Stimulated activated CD4-positive, alpha-beta T cell treated with anti-CD3 and anti-CD28 coated beads, Interleukin-15, amount 100 ng/mL, for 48 hours (primary cell): ENCODE measurements around the gene BICD2.

Experiments used
- DNase-seq, 2 donors: peaks; one replicate each; pipeline ENCODE4 v3.0.0-alpha.2; 2020; ENCODE audit warnings: low read depth in 2 of 2

Gene BICD2

DNA sequence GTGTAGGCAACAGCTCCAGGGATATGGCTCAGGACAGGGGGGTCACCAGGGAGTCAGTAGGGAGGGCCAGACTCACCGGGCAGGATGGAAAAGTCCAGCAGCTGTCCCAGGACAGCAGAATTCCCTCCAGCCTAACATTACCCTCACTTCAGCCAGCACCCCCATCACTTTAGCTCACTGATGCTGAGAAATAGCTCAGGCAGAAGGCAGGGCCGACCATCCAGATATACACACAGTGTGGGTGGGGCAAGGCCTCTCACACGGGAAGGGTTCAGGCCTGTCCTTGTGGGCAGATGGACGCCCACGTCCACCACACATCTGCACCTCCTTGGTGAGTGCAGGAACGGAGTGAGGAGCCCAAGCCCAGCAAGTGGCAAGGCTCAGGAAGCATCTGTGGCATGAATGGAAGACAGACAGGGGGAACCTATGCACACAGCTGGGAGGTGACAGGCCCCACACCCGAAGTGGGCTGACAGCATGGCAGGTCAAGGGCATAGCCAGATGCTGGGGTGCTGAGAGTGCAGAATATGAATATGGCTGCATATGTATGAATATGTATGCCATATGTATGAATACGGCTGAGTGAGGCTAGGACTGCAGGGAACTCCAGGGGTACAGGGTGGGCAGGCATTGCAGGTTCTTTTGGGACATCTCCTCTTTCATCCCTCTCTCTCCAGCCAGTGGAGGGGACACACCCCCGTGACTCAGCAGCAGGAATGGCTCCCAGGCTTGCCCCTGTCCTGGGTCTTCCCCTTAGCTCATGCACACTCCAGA lies 17.0 kb downstream of the BICD2 start:
- DNase-seq, result no peak

DNA sequence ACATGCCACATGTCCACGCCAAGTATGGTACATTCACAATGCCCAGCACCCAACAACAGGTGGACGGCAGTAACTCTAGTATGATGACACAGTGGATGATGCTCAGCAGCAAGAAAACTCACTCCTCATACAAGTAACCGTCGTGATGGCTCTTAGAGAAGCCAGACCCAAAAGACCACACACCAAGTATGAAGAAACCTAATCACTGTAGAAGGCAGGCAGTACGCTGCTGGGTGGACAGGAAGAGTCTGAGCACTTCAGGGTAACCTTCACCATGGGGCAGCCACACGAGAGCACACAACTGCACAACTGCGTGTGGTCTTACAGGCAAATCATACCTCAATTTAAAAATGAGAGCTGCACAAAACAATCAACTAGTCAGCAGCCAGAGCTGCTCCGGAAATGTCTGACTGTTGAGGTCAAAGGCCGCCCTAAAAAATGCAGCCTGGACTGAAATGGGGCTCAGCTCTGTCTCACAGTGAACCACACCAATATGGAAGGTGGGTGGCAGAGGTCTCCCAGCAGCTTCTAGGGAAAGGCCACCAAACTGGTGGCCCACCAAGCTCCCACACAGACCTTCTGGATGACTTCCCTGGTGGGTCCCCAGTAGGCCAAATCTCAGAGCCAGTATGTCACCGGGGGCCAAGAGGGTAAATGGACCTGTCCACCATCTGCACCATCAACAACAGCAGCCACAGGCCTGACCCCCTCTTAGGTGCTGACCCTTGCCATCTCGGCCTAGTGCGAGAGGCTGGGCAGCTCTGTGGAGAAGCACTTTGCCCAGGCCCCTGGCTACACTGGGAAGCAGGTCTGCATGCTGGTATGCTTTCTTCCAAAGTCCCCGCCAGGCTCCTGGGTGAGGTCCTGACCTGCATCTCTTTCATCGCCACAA lies 17.8 kb downstream of the BICD2 start:
- DNase-seq, result no peak

DNA sequence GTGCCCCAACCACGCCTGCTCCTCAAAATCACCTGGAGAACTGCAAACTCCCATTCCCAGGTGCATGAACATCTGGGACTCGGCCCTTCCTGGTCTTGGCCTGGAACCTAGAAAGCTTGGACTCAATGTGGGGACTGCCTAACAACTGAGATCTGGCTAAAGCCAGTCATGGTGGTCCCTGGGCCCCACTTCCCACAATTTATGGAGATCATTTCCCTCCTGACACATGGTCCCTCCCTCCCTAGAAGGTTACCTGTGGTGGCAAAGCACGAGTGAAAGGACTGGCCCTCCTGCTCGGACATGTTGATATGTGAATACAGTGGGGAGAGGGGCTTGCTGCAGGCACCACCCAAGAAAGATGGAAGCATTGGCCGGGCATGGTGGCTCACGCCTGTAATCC lies 18.8 kb downstream of the BICD2 start:
- DNase-seq, result no peak

DNA sequence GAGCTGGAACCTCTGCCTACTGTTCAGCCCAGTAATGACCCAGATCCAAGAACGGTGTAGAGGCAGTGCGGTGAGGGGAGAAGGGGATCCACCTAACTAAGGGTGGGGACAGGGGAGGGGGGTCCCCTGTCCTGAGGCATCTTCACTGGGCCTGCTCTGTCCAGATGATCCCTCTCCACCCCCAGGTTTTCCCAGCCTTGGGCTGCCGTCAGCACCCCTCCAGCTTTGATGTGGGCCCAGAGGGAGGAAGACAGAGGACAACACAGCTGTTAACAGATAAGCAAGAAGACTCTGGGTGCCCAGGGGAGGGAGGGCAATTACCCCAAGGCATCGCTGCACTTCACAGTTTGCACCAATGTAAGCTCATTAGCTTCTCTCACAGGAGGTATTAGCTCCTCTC lies 19.3 kb downstream of the BICD2 start:
- DNase-seq, result no peak

DNA sequence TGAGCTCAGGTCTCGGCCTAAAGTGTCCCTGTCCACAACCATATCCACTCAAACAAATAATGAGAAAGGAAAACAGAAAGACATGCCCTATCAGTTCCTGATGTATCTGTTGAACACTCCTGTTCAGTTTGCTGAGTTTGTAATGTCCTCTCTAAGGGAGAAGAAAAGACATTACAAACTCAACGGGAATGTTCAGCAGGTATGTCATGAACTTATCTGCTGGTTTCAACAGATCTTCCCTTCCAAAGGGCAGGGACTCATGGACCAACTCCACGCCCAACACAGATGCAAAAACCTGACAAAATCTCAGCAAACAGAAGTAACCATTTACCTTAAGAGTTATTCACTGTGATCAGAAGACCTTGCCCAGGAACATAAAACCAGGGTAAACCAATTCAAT lies 23.7 kb downstream of the BICD2 start:
- no peak for DNase-seq

DNA sequence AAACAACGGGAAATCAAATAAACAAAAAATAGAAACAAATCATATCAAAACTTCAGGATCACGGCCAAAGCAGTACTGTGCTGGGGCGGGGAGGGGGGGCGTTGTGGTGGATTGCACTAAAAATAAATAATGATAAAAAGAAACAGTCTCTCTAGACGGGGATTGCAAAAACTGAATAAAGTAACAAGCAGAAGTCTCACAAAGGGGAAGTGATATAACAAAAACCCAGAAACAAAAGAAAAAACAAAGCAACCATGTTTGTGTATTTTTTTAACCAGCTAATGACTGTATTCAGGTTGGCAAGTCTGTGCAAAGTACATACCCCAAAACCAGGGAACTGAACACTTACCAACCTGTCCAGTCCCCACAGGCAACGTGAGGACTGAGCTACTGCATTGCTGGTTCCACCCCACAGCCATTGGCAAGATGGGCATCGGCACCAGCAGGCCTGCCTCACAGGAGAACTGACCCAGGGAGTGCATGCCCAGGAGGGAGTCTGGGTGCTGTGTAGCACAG lies 24.1 kb downstream of the BICD2 start:
- DNase-seq, result no peak

DNA sequence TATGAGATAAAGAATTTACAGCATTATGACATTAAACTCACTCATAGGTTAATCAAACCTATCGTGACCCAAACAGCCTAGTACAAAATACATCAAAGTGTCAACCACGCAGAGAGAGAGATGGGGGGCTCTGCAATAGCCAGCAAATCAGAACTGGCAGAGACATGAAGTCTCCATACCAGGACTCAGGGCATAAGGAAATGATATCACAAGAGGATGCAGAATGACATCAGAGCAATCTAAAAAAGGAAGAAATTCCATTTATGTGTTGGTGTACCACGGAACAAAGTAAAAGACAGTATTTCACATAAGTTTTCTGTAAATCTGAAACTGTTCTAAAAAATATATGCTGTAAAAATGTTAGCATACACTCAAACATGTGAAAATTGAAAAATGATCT lies 24.6 kb downstream of the BICD2 start:
- no peak for DNase-seq

DNA sequence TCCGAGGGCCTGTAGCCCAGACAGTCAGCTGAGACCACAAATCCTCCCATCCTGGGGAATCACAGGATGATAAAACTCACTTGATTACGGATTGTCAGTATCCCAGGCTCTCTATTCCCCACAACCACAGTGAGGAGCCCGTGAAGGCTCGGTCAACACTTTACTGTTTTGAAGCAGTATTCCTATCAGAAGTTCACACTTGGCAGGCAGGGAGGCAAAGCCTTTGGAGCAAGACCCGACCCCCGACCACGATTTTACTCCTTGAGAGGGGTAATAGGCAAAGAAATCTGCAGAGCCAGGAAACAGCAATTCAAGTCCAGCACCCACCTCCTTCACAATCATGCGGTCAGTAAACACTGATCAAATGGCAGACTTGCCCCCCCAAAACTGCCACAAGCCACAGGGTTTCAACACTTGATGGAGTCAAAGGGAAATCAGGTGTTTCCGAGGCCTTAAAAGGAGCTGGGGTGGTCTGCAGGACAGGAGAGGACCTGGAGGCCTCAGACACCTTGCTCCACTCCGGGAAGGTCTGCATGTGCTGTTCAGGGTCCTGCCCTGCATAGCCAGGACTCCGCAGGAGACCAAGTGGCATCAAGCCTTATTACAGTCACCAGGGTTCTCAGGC lies 25.2 kb downstream of the BICD2 start:
- no peak for DNase-seq

DNA sequence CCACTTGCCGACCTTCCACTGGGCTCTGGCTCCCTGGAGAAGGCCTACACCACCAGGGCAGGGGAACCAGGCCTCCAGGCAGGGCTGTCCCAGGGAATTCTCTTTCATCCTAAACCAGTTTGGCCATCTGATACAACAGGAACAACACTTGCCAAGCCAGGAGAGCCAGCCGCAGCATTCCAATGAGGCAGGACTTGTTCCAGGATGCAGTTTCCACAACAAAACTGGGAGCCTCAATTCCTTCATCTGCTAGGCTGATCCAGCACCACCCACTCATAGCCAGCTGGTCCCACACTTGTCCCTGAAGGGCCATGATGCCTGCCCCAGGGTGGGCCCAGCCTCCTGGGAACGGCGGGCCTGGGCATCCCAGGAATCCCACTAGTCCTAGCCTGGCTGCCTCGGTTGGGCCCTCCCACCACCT lies 26.0 kb downstream of the BICD2 start:
- no peak for DNase-seq

DNA sequence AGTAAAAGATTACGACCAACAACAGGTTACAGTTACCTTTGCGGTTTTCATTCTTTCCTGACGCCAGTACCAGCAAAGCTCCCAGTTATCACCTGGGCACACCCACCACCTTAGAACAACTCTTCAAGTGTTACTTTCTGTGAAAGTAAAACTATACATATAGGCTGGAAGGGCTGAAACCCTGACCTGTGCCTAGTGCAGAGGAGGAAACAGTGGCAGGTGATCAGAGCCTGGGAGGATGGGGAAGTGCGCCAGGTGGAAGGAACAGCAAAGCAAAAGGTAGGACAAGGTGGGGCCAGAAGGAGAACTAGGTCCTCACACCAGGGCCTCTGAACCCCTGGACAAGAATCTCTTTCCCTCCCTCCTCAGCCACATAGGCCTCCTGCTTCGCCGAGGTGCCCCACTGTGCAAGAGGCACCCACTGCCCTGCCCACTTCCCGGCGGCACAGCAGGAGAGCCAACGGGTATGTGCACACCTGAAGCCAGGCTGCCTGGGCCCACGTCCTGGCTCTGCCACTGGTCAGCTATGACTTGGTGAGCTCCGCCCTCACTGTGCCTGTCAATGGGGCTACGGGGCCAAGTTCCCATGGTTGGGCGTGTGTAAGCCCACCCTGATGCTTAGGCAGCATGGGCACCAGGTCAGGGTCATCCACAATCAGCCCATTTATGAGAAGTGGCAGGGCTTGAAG lies 26.9 kb downstream of the BICD2 start:
- DNase-seq, result no peak

DNA sequence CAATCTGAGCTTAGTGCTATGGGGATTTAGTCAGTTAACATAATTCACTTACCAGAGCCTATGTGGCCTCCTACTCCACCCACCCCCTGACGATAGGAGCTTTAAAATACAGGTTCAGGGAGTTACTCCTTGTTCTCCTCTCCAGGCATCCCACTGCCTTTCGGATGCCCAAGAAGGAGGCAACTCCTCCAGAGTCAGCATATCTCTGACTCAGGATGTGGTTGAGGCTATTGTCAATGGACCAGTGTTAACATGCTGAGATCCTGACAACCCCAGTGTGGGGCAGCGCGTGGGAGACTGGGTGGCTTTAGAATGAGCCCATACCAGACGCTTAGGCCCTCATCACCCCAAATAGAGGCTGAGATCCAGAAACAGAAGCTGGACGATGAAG lies 27.4 kb downstream of the BICD2 start:
- DNase-seq, result no peak

DNA sequence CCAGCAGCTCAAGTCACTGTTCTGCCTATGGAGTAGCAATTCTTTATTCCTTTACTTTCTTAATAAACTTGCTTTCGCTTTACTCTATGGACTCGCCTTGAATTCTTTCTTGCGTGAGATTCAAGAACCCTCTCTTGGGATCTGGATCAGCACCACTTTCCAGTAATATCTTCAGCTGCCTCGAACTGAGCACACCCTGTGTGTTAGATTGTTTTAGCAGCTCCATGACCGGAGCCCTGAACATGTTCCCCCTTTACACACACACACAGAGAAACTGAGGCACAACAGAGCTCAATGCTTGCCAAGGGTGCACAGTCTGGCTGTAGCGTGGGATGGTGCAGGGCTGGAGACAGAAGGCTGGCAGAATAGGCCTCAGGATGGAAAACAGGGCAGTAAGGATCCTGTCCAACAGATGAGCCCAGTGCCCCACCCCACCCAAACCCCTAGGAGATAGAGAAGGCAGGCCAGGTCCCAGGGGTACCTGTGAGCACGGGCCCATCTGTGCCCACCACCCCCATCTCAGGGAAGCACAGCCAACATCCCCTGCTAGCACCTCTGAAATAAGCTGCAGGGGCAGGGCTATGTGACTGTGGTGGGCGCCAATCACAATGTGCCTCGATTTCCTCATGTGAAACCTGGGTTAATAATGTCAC lies 27.9 kb downstream of the BICD2 start:
- no peak for DNase-seq

DNA sequence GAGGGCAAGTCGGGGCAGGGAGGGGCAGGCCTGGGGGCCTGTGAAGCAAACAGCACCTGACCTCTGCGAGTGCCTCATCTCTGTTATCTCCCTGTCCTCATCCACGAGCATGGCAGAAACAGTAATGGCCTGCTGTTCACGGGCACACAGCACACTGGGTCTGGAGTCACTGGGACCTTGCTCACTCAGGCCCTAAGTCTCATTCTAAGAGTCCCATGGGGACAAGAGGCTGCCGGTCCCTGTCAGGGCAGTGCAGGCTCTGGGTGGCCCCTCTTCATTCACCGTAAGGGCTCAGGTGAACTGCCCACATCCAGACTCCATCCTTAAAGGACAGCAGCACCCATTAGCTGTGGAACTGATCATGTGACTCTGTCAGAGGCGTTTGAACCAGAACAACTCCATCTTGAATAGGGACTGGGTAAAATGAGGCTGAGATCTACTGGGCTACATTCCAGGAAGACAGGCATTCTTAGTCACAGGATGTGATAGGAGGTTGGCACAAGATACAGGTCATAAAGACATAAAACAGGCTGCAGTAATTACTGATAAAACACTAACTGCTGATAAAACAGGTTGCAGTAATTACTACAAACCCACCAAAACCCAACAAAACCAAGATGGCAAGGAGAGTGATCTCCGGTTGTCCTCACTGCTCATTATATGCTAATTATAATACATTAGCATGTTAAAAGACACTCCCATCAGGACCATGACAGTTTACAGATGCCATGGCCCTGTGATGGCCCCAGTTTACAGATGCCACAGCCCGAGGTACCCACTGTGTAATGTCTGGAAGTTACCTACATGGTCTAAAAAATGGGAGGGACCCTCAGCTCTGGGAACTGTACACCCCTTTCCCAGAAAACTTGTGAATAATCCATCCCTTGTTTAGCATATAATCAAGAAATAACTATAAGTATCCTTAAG lies 28.7 kb downstream of the BICD2 start:
- no peak for DNase-seq

DNA sequence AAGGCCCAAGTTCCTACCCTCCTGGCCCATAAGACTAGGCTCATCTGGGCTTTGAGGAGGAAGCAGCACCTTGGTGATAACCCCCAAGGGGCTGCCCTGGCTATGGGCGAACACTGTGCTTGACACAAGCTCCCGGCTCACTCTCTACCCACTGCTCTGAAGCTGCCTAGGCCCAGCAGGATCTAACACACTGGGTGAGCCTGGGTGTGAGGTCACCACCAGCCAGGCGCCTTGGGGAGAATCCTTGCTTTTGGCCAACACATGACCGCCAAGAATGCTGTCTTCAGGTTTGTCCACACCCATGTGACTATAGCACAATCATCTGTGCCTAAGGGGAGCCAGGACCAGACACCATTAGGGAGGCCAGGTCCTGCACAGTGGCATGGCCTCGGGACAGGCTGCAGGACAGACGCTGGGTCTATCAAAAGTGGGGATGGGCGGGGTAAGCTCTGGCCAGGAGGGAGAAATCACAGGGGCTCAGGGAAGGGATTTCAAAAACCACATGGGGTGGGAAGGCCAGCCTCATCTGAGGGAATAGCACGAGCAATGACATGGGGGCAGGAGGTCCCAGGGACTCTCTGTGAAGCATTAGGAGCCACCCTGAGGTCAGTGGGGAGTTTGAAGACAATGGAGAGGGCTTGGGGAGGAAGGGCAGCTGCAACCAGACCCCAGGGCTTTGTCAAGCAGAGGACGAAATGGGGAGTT lies 29.6 kb downstream of the BICD2 start:
- no peak for DNase-seq

DNA sequence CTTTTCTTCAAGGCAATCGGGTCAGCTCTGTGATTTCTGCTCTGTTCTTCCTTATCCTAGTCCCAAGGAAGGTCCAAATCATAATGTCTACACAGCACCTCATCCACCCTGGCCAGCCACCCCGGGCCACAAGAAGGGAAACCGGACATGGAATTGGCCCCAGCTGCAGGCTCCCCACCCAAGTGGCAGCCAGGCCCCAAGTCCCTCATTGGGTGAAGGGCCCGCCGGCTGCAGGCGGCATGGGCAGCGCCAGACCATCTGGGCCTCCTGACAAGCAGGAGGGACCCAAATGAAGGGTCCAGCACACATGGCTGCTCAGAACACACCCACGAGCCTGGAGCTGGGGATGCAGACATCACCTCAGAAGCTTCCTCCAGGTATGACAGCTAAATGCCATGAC lies 33.7 kb downstream of the BICD2 start:
- DNase-seq, result no peak

DNA sequence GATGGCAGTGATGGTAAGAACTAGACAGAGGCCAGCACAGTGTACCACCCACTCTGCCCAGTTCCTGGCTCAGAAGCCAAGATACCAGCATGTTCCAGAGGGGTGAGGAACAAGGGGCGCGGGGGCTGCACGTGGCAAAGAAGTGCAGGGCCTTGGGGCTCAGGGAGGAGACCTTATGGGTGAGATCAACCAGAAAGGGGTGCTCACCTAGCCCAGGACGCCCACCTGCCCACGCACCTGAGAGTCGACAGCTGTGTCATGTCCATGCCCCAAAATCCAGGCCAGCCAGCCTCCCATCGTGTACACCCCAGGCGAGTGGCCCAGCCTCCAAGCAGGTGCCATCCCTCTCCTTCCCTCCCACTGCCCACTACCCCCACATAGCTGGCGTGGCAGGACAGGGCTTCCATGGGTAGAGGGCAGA lies 34.9 kb downstream of the BICD2 start:
- DNase-seq, result no peak

DNA sequence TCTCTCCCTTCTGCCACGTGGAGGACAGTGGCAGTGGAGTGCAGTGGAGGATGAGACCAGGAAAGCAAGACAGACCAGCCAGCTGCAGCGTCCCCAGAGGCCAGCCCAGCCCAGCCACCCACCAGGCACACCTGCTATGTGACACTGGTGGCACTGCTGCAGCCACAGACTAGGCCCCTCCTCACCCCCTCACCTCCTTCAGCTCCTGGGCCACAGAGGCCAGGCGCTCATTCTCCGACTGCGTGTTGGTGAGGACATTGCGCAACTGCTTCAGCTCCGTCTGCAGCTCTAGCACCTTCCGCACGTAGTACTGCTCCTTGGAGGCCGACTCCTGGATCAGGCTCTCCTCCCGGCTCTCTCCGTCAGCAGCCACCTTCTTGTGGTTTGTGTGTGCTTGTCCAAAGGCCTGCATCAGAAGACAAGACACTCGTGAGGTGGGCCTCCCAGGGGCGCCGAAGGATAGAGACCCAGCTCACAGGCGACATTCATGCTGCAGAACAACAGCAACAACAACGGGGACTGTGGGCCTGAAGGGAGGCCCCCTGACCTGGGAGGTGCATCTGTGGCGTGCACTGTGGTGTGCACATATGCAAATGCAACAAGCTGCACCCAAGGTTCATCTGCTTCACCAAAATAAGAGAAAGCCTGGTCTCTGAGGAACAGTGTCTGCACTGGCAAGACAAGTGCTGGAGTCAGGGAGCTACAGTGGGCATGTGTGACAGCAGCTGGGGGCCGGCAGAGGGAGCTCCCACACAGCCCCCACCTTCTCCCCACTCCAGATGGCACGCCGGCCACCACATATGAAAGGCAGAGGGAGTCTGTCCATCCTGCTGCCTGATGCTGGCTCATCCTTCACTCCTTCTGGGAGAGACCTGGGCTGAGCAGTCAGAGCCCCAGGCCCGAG lies 35.5 kb downstream of the BICD2 start:
- no peak for DNase-seq
